Mucosa of descending colon (tissue), 3 donors: ENCODE results near the gene PHPT1. TPM values are rescaled to one million over a fixed set of nuclear protein-coding genes. Genes with fewer than 3 reads are reported as not detected.

Experiments used
- ATAC-seq: fragments of 200-7000 bp; cut with Tn5 transposase; one replicate; pipeline ENCODE4 v1.9.1; 2020; ENCODE audit warnings: mild to moderate bottlenecking, moderate library complexity
- DNase-seq, 3 donors: peaks; one replicate each; pipeline ENCODE4 v3.0.0-alpha.2; 2020
- H3K36me3 ChIP-seq: fragments of 200-600 bp; one replicate; pipeline ENCODE4 v1.8.0; 2021; ENCODE audit warnings: low read depth, mild to moderate bottlenecking
- H3K4me1 ChIP-seq: fragments of 200-600 bp; one replicate; pipeline ENCODE4 v1.8.0; 2021; ENCODE audit warnings: low read depth, mild to moderate bottlenecking
- H3K4me3 ChIP-seq: fragments of 200-600 bp; one replicate; pipeline ENCODE4 v1.8.0; 2021; ENCODE audit warnings: mild to moderate bottlenecking
- H3K9me3 ChIP-seq: fragments of 200-600 bp; one replicate; pipeline ENCODE4 v1.8.0; 2021; ENCODE audit warnings: mild to moderate bottlenecking
- CTCF ChIP-seq: fragments of 200-600 bp; IDR thresholded peaks from one replicate; pipeline ENCODE4 v1.8.0; 2022; ENCODE audit warnings: antibody characterized with exemption, mild to moderate bottlenecking
- intact Hi-C, 2 donors: fragments of 100-400 bp; cut with DNase I in 1 of 2; cut with micrococcal nuclease in 1 of 2; formaldehyde crosslinking; loops; one replicate each; pipeline versions ENCODE4 v1.11.0 to v1.11.1; 2022; cut with DNase I, micrococcal nuclease
- total RNA-seq, 3 donors: library from RNA; stranded (reverse); fragmentation: NEBNext Ultra II Directional in 2 of 3; extraction: Animal tissue kit (Norgen Biotek cat#: 25700) in 2 of 3; gene quantifications; one replicate each; pipeline versions ENCODE4 v1.2.1 to v1.2.4, GENCODE V29; 2021 to 2023
- donor health status: DM: no; HTN: no; CAD: no; lungs with moderate emphysema.
- donor health status: DM: no; HTN: no; CAD: no.
- donor health status: DM: no; HTN: yes; CAD: no.

PHPT1 gene
- total RNA-seq, 3 donors from 2014 or later: 96.4 to 163 (median 102) TPM

DNA sequence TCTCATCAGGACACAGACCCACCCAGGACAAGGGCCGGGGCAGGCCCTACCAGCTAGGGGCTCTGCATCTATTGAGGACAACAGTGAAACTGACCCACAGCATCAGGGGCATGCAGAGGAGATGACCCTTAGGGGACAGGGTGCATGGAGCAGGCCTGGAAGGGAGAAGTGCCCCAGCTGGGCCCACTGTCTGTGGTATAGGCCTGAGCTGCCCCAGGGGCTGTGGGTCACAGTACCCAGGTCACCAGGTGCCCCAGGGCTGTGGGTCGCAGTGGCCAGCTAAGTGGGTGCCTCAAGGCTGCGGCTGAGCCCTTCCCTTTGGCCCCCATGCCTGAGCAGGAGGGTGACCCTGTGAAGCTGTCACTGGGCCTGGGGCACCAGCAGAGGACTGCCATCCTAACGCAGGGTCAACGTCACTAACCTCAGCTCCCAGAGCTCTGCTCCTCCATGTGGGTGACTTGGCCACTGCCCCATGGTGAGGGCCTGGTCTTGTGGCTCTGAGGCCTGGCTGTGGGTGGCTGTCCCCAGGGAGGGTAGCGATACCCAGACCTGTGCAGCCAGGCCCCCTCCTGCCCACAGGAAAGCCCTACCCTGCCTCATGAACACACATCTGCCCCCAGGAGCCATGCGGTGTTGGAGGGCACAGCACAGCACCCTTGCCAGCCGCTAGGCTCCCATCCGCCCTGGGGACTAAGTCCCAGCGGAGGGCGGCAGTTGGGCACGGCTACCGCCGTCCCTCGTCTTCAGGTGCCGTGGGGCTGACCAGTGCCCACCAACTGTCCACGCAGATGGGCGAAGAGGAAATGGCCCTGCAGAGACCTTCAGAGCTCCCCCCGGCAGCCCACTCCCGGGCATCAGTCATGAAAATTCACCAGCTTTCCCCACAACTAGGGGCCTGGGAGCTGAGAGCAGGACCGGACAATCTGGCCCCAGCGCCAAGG, 12.0 kb downstream of the PHPT1 start:
- peaks cover 58% of the 10 kb centered on the region for H3K4me1 ChIP-seq

GRCh38 chr9:136861874-136862457, 12.8 kb downstream of the PHPT1 start:
- intact Hi-C loops: no loop called here
- Histone ChIP-seq H3K4me3 (no peak overlapping the region), H3K9me3 (no peaks in the 10 kb centered on the region), H3K4me1 (peaks cover 58% of the 10 kb centered on the region), H3K36me3 (no peaks in the 10 kb centered on the region)
- TF ChIP-seq CTCF: no peak
- DNase-seq: peak in 1 of 3 donors; percentile 25
- no peak for ATAC-seq

More for the DNA sequence above, 12.0 kb downstream of the PHPT1 start:
- intact Hi-C loops: no loop called here
- DNase-seq (peak in 1 of 3 donors; percentile 29), ATAC-seq (no peak)
- Histone ChIP-seq H3K9me3 (no peaks in the 10 kb centered on the region), H3K4me3 (no peak overlapping the region), H3K36me3 (no peaks in the 10 kb centered on the region)
- TF ChIP-seq CTCF: no peak

DNA sequence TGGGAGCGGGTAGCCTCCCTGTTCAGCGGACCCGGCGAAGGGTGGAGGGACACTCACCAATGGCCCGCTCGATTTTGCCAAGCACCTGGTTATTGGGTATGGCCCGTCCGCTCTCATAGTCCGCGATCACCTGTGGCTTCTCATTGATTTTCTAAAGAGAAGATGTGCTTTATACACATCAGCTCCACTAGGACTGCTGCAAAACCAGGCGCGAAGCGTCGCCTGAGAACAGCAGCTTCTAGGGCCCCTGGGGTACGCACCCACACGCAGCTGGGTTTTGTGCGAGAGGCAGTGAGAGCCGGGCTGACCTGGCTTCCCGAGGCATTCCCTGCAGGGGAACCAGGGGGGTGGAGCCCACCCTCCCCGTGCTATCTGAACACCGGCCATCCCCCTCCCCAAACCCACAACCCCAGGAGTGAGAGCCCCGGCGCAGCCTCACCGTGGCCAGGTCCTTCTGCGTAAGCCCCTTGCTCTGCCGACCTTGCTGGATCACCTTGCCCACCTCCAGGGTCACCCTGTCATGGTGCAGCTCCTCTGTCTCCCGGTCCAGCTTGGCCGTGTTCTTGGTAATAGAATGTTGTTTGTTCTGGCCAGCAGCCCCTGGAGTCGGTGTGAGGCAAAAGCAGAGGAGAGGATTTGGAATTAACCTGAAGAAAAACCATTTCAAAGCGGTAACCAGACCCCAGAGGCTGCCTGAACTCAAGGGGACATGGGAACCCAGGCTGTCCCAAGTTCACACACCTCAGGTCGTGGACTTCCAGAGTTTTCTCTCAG, 13.8 kb downstream of the PHPT1 start:
- Histone ChIP-seq H3K9me3 (no peaks in the 10 kb centered on the region), H3K36me3 (no peaks in the 10 kb centered on the region), H3K4me3 (no peak overlapping the region), H3K4me1 (peaks cover 49% of the 10 kb centered on the region)
- intact Hi-C loops: no loop called here
- no peak for TF ChIP-seq CTCF
- DNase-seq (peak in 2 of 3 donors; percentile 22 to 47), ATAC-seq (no peak)

- intact Hi-C loops: no loop called here
- TF ChIP-seq CTCF: no peak
- ATAC-seq: no peak
- H3K4me1 ChIP-seq: peaks cover 41% of the 10 kb centered on the region
- no peaks in the 10 kb centered on the region for H3K36me3 ChIP-seq
- H3K9me3 ChIP-seq: no peaks in the 10 kb centered on the region
- H3K4me3 ChIP-seq: no peak overlapping the region
- DNase-seq: no peak
These were observed 14.5 kb downstream of the PHPT1 start for GRCh38 chr9:136863623-136864273.
